WTC11 (cell line): ENCODE data around the gene SLCO1A2. TPM values are rescaled to one million over a fixed set of nuclear protein-coding genes. Genes with fewer than 3 reads are reported as not detected.

ENCODE experiments used
- ATAC-seq: fragments of 200-7000 bp; cut with Tn5 transposase; 2 replicates; pipeline ENCODE4 v1.10.0; 2021; ENCODE audit warnings: mild to moderate bottlenecking, moderate library complexity
- CTCF ChIA-PET: fragments of 300-600 bp; sonication (Branson Sonifier 250); formaldehyde crosslinking; loops from one replicate; lab custom pipeline; 2021; ENCODE audit warnings: antibody characterized with exemption; lab: Charles Lee
- POLR2A ChIA-PET: fragments of 350-600 bp; sonication (Branson Sonifier 250); formaldehyde crosslinking; loops from one replicate; lab custom pipeline; 2021; ENCODE audit warnings: antibody characterized with exemption; lab: Charles Lee
- DNase-seq: peaks from one replicate; pipeline ENCODE4 v3.0.0; 2021; ENCODE audit warnings: low spot score
- H3K27ac Mint-ChIP-seq: 2 replicates; pipeline ENCODE4 v1.8.0; 2021; ENCODE audit warnings: mixed read lengths
- H3K27me3 Mint-ChIP-seq: 2 replicates; pipeline ENCODE4 v1.8.0; 2021; ENCODE audit warnings: low read depth, mild to moderate bottlenecking, moderate library complexity, mixed read lengths
- H3K36me3 Mint-ChIP-seq: 2 replicates; pipeline ENCODE4 v1.8.0; 2021; ENCODE audit warnings: mixed read lengths
- H3K4me1 Mint-ChIP-seq: 2 replicates; pipeline ENCODE4 v1.8.0; 2022; ENCODE audit warnings: mixed read lengths
- H3K4me3 Mint-ChIP-seq: 2 replicates; pipeline ENCODE4 v1.8.0; 2021; ENCODE audit warnings: mild to moderate bottlenecking, moderate library complexity, mixed read lengths
- H3K9me3 Mint-ChIP-seq: 2 replicates; pipeline ENCODE4 v1.8.0; 2021; ENCODE audit warnings: mixed read lengths
- CBFB ChIP-seq: sonication (generic); formaldehyde crosslinking; IDR thresholded peaks from 2 replicates; pipeline ENCODE4 v1.8.1; 2022; ENCODE audit warnings: mild to moderate bottlenecking, low read depth, missing genetic modification reagents
- ERG ChIP-seq: fragments of 250-450 bp; sonication (Bioruptor Pico); IDR thresholded peaks from 2 replicates; pipeline ENCODE4 v1.8.0; 2021; ENCODE audit warnings: mild to moderate bottlenecking
- FOXK1 ChIP-seq: sonication (generic); formaldehyde crosslinking; IDR thresholded peaks from 2 replicates; pipeline ENCODE4 v1.8.0; 2022; ENCODE audit warnings: mild to moderate bottlenecking, moderate library complexity, missing genetic modification reagents
- MLX ChIP-seq: sonication (generic); formaldehyde crosslinking; IDR thresholded peaks from 2 replicates; pipeline ENCODE4 v1.8.1; 2023; ENCODE audit warnings: mild to moderate bottlenecking, missing genetic modification reagents, moderate library complexity
- MYBL2 ChIP-seq: sonication (generic); formaldehyde crosslinking; IDR thresholded peaks from 2 replicates; pipeline ENCODE4 v1.8.1; 2023; ENCODE audit warnings: mild to moderate bottlenecking, moderate library complexity, missing genetic modification reagents
- PREB ChIP-seq: sonication (generic); formaldehyde crosslinking; IDR thresholded peaks from 2 replicates; pipeline ENCODE4 v1.8.1; 2022; ENCODE audit warnings: mild to moderate bottlenecking, missing genetic modification reagents, moderate library complexity, borderline replicate concordance
- SMAD3 ChIP-seq: sonication (generic); formaldehyde crosslinking; IDR thresholded peaks from 2 replicates; pipeline ENCODE4 v1.8.0; 2022; ENCODE audit warnings: missing genetic modification reagents, mild to moderate bottlenecking, borderline replicate concordance
- ZMAT4 ChIP-seq: fragments of 250-450 bp; sonication (Bioruptor Pico); IDR thresholded peaks from 2 replicates; pipeline ENCODE4 v1.9.0; 2021; ENCODE audit warnings: mild to moderate bottlenecking
- ZNF396 ChIP-seq: fragments of 250-450 bp; sonication (Bioruptor Pico); IDR thresholded peaks from 2 replicates; pipeline ENCODE4 v1.8.0; 2021; ENCODE audit warnings: mild to moderate bottlenecking, moderate library complexity, borderline replicate concordance
- ZNF512 ChIP-seq: sonication (generic); formaldehyde crosslinking; IDR thresholded peaks from 2 replicates; pipeline ENCODE4 v1.8.1; 2022; ENCODE audit warnings: missing genetic modification reagents, borderline replicate concordance
- ZNF532 ChIP-seq: fragments of 250-450 bp; sonication (Bioruptor Pico); IDR thresholded peaks from 2 replicates; pipeline ENCODE4 v1.9.0; 2021; ENCODE audit warnings: mild to moderate bottlenecking, borderline replicate concordance
- total RNA-seq: library from RNA; stranded (reverse); gene quantifications from 3 replicates; pipeline ENCODE4 v1.2.3, GENCODE V29; 2021
- TF ChIP-seq, protein P1 (sequence below): fragments of 250-450 bp; sonication (Bioruptor Pico); IDR thresholded peaks from 2 replicates; pipeline ENCODE4 v1.9.0; 2021; ENCODE audit warnings: mild to moderate bottlenecking
- TF ChIP-seq, protein P2 (sequence below): sonication (generic); formaldehyde crosslinking; IDR thresholded peaks from 2 replicates; pipeline ENCODE4 v1.8.0; 2022; ENCODE audit warnings: mild to moderate bottlenecking, missing genetic modification reagents
- TF ChIP-seq, protein P3 (sequence below): sonication (generic); formaldehyde crosslinking; IDR thresholded peaks from 2 replicates; pipeline ENCODE4 v1.8.1; 2023; ENCODE audit warnings: mild to moderate bottlenecking, missing genetic modification reagents
- TF ChIP-seq, protein P4 (sequence below): fragments of 250-450 bp; sonication (Bioruptor Pico); IDR thresholded peaks from 2 replicates; pipeline ENCODE4 v2.1.2; 2022; ENCODE audit warnings: mild to moderate bottlenecking, moderate library complexity

The SLCO1A2 gene
- total RNA-seq, 1 experiment from 2014 or later = 9.9 TPM

GRCh38 chr12:21328578-21328977, 6.1 kb downstream of the SLCO1A2 start (continued):
- TF ChIP-seq ERG (CRISPR knock-in tag) (no peak), MYBL2 (CRISPR knock-in tag) (no peak)
- TF ChIP-seq, protein P1, sequence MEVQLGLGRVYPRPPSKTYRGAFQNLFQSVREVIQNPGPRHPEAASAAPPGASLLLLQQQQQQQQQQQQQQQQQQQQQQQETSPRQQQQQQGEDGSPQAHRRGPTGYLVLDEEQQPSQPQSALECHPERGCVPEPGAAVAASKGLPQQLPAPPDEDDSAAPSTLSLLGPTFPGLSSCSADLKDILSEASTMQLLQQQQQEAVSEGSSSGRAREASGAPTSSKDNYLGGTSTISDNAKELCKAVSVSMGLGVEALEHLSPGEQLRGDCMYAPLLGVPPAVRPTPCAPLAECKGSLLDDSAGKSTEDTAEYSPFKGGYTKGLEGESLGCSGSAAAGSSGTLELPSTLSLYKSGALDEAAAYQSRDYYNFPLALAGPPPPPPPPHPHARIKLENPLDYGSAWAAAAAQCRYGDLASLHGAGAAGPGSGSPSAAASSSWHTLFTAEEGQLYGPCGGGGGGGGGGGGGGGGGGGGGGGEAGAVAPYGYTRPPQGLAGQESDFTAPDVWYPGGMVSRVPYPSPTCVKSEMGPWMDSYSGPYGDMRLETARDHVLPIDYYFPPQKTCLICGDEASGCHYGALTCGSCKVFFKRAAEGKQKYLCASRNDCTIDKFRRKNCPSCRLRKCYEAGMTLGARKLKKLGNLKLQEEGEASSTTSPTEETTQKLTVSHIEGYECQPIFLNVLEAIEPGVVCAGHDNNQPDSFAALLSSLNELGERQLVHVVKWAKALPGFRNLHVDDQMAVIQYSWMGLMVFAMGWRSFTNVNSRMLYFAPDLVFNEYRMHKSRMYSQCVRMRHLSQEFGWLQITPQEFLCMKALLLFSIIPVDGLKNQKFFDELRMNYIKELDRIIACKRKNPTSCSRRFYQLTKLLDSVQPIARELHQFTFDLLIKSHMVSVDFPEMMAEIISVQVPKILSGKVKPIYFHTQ = no peak
- TF ChIP-seq, protein P2, sequence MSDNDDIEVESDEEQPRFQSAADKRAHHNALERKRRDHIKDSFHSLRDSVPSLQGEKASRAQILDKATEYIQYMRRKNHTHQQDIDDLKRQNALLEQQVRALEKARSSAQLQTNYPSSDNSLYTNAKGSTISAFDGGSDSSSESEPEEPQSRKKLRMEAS (CRISPR knock-in tag) = no peak

DNA sequence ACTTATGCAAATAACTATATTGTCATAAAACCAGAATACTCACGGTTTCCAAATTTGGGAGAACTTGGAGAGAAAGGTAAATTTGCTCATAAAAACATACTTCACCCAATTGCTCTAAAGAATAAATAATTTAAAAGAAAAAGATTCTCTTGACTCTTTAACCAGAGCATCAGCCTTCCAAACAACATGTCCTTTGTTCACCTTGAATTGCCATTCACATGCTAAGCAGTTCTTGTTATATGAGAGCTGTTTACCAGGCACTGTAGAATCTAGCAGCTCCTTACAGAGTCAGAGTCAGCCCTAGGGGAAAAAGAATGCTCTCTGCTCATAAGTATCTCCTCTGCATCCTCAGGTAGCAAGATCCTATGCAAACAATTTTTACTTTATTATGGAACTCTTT, 10.2 kb downstream of the SLCO1A2 start:
- H3K9me3 Mint-ChIP-seq = peaks cover 36% of the 10 kb centered on the region
- H3K4me3 Mint-ChIP-seq = peak overlapping the region; percentile 10; the same call in 1 of the 2 replicates
- DNase-seq (no peak), ATAC-seq (peak; percentile 99)
- H3K27me3 Mint-ChIP-seq = no peaks in the 10 kb centered on the region; the same call in 1 of the 2 replicates
- POLR2A ChIA-PET = interaction anchor here (0.6 kb wide), 1 partner anchor 1893 kb away, joined by 3 read pairs; no protein-coding TSS in a partner anchor
- peaks cover 24% of the 10 kb centered on the region for H3K4me1 Mint-ChIP-seq
- H3K36me3 Mint-ChIP-seq = peaks cover 34% of the 10 kb centered on the region
- H3K27ac Mint-ChIP-seq = peak overlapping the region; percentile 99
- CTCF ChIA-PET = interaction anchor here (1.0 kb wide), 1 partner anchor 11 kb away, joined by 4 read pairs; no protein-coding TSS in a partner anchor
- TF ChIP-seq, protein P3, sequence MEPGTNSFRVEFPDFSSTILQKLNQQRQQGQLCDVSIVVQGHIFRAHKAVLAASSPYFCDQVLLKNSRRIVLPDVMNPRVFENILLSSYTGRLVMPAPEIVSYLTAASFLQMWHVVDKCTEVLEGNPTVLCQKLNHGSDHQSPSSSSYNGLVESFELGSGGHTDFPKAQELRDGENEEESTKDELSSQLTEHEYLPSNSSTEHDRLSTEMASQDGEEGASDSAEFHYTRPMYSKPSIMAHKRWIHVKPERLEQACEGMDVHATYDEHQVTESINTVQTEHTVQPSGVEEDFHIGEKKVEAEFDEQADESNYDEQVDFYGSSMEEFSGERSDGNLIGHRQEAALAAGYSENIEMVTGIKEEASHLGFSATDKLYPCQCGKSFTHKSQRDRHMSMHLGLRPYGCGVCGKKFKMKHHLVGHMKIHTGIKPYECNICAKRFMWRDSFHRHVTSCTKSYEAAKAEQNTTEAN (CRISPR knock-in tag) = no peak
- no peak for TF ChIP-seq FOXK1 (CRISPR knock-in tag)
- TF ChIP-seq, protein P1 = no peak
- TF ChIP-seq, protein P4, sequence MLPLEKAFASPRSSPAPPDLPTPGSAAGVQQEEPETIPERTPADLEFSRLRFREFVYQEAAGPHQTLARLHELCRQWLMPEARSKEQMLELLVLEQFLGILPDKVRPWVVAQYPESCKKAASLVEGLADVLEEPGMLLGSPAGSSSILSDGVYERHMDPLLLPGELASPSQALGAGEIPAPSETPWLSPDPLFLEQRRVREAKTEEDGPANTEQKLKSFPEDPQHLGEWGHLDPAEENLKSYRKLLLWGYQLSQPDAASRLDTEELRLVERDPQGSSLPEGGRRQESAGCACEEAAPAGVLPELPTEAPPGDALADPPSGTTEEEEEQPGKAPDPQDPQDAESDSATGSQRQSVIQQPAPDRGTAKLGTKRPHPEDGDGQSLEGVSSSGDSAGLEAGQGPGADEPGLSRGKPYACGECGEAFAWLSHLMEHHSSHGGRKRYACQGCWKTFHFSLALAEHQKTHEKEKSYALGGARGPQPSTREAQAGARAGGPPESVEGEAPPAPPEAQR (CRISPR knock-in tag) = no peak
- TF ChIP-seq ZNF512 (CRISPR knock-in tag) = no peak
- TF ChIP-seq MYBL2 (CRISPR knock-in tag) = no peak
- TF ChIP-seq CBFB (CRISPR knock-in tag) = no peak
- no peak for TF ChIP-seq PREB (CRISPR knock-in tag)
- TF ChIP-seq SMAD3 (CRISPR knock-in tag) = no peak
- no peak for TF ChIP-seq ZMAT4 (CRISPR knock-in tag)
- TF ChIP-seq MLX (CRISPR knock-in tag) = no peak
- no peak for TF ChIP-seq ZNF396 (CRISPR knock-in tag)
- TF ChIP-seq ZNF532 (CRISPR knock-in tag) = no peak
